Stromal cell of bone marrow (primary cell): ENCODE data around the gene FAM162A.
A peak's percentile ranks its signal among the peaks of the same experiment; 100 is the strongest.

Experiments used
- DNase-seq: peaks from one replicate; pipeline ENCODE4 v3.0.0-alpha.2; 2012; ENCODE audit warnings: low read depth

The FAM162A gene

GRCh38 chr3:122389197-122389596 is 5.2 kb downstream of the FAM162A start:
- no peak for DNase-seq

GRCh38 chr3:122389892-122390291 is 5.9 kb downstream of the FAM162A start:
- DNase-seq, result no peak

- no peak for DNase-seq
These were observed 6.7 kb downstream of the FAM162A start for GRCh38 chr3:122390665-122391064.

GRCh38 chr3:122391681-122392446 is 7.9 kb downstream of the FAM162A start:
- DNase-seq, result no peak

- peak; percentile 30 for DNase-seq
These were observed 9.2 kb downstream of the FAM162A start for GRCh38 chr3:122392868-122393844.

GRCh38 chr3:122394173-122394572 is 10.2 kb downstream of the FAM162A start:
- no peak for DNase-seq

- DNase-seq, result no peak
These were observed 11.6 kb downstream of the FAM162A start for GRCh38 chr3:122395582-122395981.

- DNase-seq, result no peak
These were observed 12.5 kb downstream of the FAM162A start for GRCh38 chr3:122396511-122396910.

GRCh38 chr3:122397201-122397600 is 13.2 kb downstream of the FAM162A start:
- no peak for DNase-seq

- DNase-seq, result no peak
These were observed 14.9 kb downstream of the FAM162A start for GRCh38 chr3:122398920-122399319.

GRCh38 chr3:122403489-122403888 is 19.5 kb downstream of the FAM162A start:
- DNase-seq, result no peak

GRCh38 chr3:122405015-122405414 is 21.0 kb downstream of the FAM162A start:
- no peak for DNase-seq

GRCh38 chr3:122406198-122406597 is 22.2 kb downstream of the FAM162A start:
- no peak for DNase-seq

- no peak for DNase-seq
These were observed 24.0 kb downstream of the FAM162A start for GRCh38 chr3:122407946-122408345.

GRCh38 chr3:122409446-122409845 is 25.5 kb downstream of the FAM162A start:
- no peak for DNase-seq

GRCh38 chr3:122410111-122410510 is 26.1 kb downstream of the FAM162A start:
- no peak for DNase-seq

- DNase-seq, result no peak
These were observed 26.7 kb downstream of the FAM162A start for GRCh38 chr3:122410639-122411038.

GRCh38 chr3:122414391-122414790 is 30.4 kb downstream of the FAM162A start:
- DNase-seq, result no peak

GRCh38 chr3:122415104-122415744 is 31.2 kb downstream of the FAM162A start:
- DNase-seq, result peak; percentile 28

- DNase-seq, result peak; percentile 96
These were observed 32.0 kb downstream of the FAM162A start, which contains the start of gene WDR5B for GRCh38 chr3:122415762-122416654. Gene WDR5B, minus strand, starts transcription at chr3:122416062. Its CDS starts 534 bp downstream, at chr3:122415528.

- no peak for DNase-seq
These were observed 33.0 kb downstream of the FAM162A start for GRCh38 chr3:122416966-122417365.
